NT2/D1 (cell line): ENCODE measurements around the gene PFDN4.
A peak's percentile ranks its signal among the peaks of the same experiment; 100 is the strongest.

Experiments
- DNase-seq: peaks from one replicate; pipeline ENCODE4 v3.0.0-alpha.2; 2011; ENCODE audit warnings: low read depth, low spot score
- H3K27me3 ChIP-seq: 2 replicates; pipeline ENCODE4 v1.6.0; 2011; ENCODE audit warnings: mild to moderate bottlenecking; ENCODE audit not compliant: insufficient read length, insufficient read depth
- H3K36me3 ChIP-seq: 2 replicates; pipeline ENCODE4 v1.6.1; 2011; ENCODE audit warnings: mild to moderate bottlenecking, low read length, mixed read lengths; ENCODE audit not compliant: insufficient read depth, insufficient read length
- H3K4me1 ChIP-seq: 2 replicates; pipeline ENCODE4 v1.5.1; 2011; ENCODE audit not compliant: insufficient read depth, insufficient read length
- H3K4me3 ChIP-seq: 2 replicates; pipeline ENCODE4 v1.5.1; 2011; ENCODE audit warnings: low read depth; ENCODE audit not compliant: insufficient read length
- H3K9ac ChIP-seq: 2 replicates; pipeline ENCODE4 v1.6.0; 2011; ENCODE audit warnings: low read depth; ENCODE audit not compliant: insufficient read length
- H3K9me3 ChIP-seq: 2 replicates; pipeline ENCODE4 v1.5.1; 2011; ENCODE audit warnings: mild to moderate bottlenecking, low read length; ENCODE audit not compliant: insufficient read depth
- SUZ12 ChIP-seq: IDR thresholded peaks from 2 replicates; pipeline ENCODE4 v1.6.1; 2011; ENCODE audit not compliant: insufficient read length, insufficient read depth; ENCODE audit errors: extremely low read depth
- YY1 ChIP-seq: IDR thresholded peaks from 2 replicates; pipeline ENCODE4 v1.6.1; 2011; ENCODE audit not compliant: insufficient read length, insufficient read depth
- ZNF274 ChIP-seq: IDR thresholded peaks from 2 replicates; pipeline ENCODE4 v1.6.1; 2011; ENCODE audit warnings: mild to moderate bottlenecking, low read depth, low read length

The PFDN4 gene

GRCh38 chr20:54168961-54169862 is 38.7 kb upstream of the PFDN4 start:
- no peak overlapping the region for H3K9ac ChIP-seq
- TF ChIP-seq SUZ12 (no peak), ZNF274 (no peak), YY1 (no peak)
- no peak overlapping the region for H3K4me3 ChIP-seq
- H3K36me3 ChIP-seq = no peaks in the 10 kb centered on the region
- DNase-seq = no peak
- H3K27me3 ChIP-seq = peaks cover 55% of the 10 kb centered on the region
- H3K9me3 ChIP-seq = no peaks in the 10 kb centered on the region
- peaks cover 4% of the 10 kb centered on the region for H3K4me1 ChIP-seq

GRCh38 chr20:54170026-54170471 is 37.8 kb upstream of the PFDN4 start:
- no peaks in the 10 kb centered on the region for H3K36me3 ChIP-seq
- no peak for TF ChIP-seq ZNF274
- no peak for TF ChIP-seq YY1
- no peak for TF ChIP-seq SUZ12
- H3K9me3 ChIP-seq = no peaks in the 10 kb centered on the region
- H3K4me3 ChIP-seq = no peak overlapping the region
- H3K4me1 ChIP-seq = peaks cover 4% of the 10 kb centered on the region
- peaks cover 64% of the 10 kb centered on the region for H3K27me3 ChIP-seq
- no peak overlapping the region for H3K9ac ChIP-seq
- no peak for DNase-seq

GRCh38 chr20:54170963-54171362 is 36.9 kb upstream of the PFDN4 start:
- Histone ChIP-seq H3K36me3 (no peaks in the 10 kb centered on the region), H3K4me3 (no peak overlapping the region), H3K9ac (no peak overlapping the region), H3K4me1 (peaks cover 4% of the 10 kb centered on the region), H3K27me3 (peaks cover 72% of the 10 kb centered on the region), H3K9me3 (no peaks in the 10 kb centered on the region)
- DNase-seq = no peak
- TF ChIP-seq SUZ12 = peak; percentile 5
- TF ChIP-seq YY1 = no peak

GRCh38 chr20:54172532-54172855 is 35.4 kb upstream of the PFDN4 start:
- H3K4me1 ChIP-seq = peaks cover 4% of the 10 kb centered on the region
- no peaks in the 10 kb centered on the region for H3K9me3 ChIP-seq
- TF ChIP-seq ZNF274 (no peak), SUZ12 (no peak), YY1 (no peak)
- H3K4me3 ChIP-seq = peak overlapping the region; percentile 39
- peak; percentile 9 for DNase-seq
- no peaks in the 10 kb centered on the region for H3K36me3 ChIP-seq
- peaks cover 78% of the 10 kb centered on the region for H3K27me3 ChIP-seq
- peak overlapping the region; percentile 24 for H3K9ac ChIP-seq

GRCh38 chr20:54172856-54173652 is 34.8 kb upstream of the PFDN4 start:
- no peak for DNase-seq
- Histone ChIP-seq H3K9ac (peak overlapping the region; percentile 24), H3K4me3 (peak overlapping the region; percentile 39), H3K27me3 (peaks cover 78% of the 10 kb centered on the region), H3K36me3 (no peaks in the 10 kb centered on the region), H3K4me1 (peaks cover 4% of the 10 kb centered on the region), H3K9me3 (no peaks in the 10 kb centered on the region)
- no peak for TF ChIP-seq YY1
- no peak for TF ChIP-seq ZNF274
- no peak for TF ChIP-seq SUZ12

- peaks cover 72% of the 10 kb centered on the region for H3K27me3 ChIP-seq
Measured at GRCh38 chr20:54173653-54174456, 34.0 kb upstream of the PFDN4 start, which contains the start of gene CYP24A1. CYP24A1 (minus strand) TSS chr20:54173986; CDS start chr20:54173579, 407 bp downstream.

More at GRCh38 chr20:54173653-54174456, 34.0 kb upstream of the PFDN4 start, which contains the start of gene CYP24A1:
- peak within 1 kb of the TSS; percentile 46 for H3K9ac ChIP-seq
- H3K9me3 ChIP-seq = no peaks in the 10 kb centered on the region
- H3K4me3 ChIP-seq = peak within 1 kb of the TSS; percentile 39
- peaks cover 4% of the 10 kb centered on the region for H3K4me1 ChIP-seq
- H3K36me3 ChIP-seq = no peaks in the 10 kb centered on the region
- TF ChIP-seq ZNF274 (no peak), SUZ12 (peak; percentile 32)
- DNase-seq = peak; percentile 13
